NCI-H2107 (cell line): ENCODE measurements around the gene DDX1.

Experiments used
- DNase-seq: peaks from one replicate; lab custom pipeline; 2025; lab: John Stamatoyannopoulos, UW

DDX1 gene

DNA sequence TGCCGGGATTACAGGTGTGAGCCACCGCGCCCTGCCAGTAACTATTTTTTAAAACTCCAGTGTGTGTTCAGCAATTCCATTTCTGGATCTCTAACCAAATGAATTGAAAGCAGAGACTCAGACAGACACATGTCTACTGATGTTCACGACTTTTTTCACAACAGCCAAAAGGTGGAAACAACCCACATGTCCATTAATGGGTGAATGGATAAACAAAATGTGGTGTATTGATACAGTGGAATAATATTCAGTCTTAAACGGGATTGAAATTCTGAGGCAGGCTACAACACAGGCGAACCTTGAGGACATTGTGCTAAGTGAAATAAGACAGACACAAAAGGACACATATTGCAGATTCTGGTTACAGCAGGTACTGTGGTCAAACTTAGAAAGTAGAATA is 55.0 kb downstream of the DDX1 start:
- DNase-seq = no peak

DNA sequence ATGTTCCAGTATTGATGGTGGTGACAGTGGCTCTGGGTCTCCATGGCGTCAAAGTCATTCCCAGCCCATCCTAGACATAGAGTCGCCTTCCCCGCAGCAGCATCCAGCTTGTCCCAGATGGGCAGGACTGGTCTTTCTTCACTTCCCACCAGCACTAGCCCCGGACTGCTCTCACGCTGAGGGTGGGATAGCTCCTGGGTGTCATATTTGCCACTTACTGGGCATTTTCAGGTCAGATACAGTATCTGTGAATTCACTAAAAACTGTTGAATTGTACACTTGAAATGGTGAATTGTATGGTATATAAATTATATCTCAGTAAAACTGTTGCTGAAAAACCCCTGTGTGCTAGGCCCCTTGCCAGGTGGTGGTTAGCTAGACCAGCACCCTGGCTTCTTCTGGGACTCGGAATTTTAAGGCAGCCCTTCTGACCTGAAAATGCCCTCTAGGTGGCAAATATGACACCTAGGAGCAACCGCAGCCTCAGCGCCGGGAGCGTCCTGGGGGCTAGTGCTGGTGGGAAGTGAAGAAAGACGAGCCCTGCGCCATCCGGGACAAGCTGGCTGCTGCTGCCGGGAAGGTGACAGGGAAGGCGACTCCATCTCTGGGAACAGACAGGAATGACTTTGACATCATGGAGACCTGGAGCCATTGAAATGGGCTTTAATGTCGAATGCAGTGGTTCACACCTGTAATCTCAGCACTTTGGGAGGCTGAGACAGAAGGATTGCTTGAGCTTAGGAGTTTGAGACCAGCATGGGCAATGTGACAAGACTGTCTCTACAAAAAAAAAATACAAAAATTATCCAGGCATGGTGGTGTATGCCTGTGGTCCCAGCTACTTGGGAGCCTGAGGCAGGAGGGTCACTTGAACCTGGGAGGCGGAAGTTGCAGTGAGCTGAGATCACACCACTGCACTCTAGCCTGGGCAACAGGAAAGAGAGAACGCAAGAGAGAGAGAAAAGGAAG is 56.2 kb downstream of the DDX1 start:
- no peak for DNase-seq

DNA sequence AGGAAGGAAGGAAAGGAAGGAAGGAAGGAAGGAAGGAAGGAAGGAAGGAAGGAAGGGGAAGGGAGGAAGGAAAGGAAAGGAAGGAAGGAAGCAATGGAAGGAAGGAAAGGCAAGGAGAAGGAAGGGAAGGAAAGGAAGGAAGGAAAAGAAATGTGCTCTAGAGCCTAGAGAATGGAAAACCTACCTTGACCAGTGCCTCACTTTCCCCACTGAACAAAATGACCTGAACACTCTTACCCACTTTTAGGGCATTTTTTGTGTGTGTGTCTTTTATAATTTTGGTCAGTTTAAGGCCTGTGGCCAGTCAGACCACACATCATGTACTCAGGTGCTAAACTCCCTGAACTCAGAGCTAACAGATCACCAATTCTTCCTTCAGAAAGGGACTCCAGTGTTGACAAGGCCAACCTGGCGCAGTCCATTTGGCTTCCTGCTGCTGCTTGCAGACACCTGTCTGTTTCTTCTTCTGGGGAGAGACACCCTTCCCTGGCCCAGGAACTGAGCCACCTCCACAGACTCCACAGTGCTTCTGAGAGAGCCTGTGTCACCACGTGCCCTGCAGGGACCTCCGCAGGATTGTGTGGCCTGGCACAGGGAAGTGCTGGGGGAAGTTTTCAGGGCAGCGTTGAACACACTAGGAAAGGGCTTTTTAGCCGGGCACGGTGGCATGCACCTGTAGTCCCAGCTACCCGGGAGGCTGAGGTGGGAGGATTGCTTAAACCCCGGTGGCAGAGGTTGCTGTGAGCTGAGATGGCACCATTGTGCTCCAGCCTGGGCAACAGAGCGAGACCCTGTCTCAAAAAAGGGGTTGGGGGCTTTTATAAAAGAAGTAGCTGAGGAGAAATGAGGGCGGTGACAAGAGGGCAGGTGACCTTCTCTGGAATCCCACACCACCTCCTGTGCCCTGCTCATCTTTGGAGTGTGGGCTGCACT is 57.2 kb downstream of the DDX1 start:
- DNase-seq = no peak

DNA sequence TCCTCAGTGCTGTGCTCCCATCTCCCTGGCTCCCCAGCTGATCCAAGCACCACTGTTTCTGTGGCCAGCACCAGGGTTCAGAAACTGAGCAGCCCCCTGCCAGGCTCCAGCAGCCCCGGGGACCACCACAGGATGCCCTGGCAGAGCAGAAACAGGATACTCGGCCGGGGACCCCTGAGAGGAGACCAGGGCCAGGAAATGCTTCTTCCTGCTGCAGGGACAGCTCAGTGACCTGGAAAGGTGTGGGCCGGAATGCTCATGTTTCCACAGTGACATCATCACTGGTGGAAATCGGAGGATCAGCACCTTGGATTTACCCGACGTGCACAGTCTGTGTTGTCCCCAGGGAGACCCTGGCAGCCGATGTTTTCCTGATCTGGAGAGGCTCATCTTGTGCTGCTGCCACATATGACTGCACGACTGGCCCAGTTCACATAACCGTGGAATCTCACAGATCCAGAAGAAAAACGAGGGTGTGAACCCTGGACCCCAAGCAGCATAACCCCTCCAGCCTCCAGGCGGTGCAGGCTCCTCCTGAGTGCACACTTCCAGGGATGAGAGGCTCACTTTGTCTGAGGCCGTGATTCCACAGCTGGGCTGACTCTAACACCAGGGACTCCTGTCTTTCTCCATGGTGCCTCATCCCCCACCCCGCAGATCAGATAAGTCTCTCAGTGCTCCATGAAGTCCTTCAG is 58.0 kb downstream of the DDX1 start:
- DNase-seq = no peak

DNA sequence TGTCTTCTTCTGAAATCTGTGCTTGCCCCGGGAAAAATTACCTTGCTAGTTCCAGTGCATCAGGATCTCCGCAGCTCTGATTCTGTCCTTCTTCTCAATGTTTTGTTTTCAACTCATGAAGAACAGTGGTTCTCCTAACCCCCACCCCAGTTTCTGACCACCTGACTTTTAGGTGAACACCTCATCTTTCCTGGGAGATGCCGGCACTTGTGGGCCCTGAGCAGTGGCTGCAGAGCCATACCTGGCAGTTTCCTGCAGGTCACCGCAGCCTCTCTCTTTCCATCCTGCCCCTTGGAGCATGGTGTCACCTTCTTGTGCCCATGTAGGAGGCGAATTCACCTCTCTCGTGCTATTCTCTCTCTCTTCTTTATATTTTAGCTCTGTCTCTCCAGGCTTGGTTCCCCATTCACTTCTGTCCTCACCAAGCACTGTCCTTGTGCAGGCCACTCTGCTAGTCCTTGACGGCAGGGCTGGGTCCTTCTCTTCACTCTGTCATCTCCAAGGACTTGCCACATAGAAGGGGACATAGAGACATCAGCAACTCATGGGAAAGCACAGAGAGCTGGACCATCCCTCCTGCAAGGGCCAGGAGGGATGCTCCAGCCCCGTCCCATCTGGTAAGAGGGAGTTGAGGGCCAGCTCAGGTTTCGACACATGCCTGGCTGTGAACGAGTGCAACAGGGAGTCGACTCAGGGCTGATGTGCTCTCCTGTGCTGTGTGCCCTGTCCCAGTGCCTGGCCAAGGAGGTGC is 59.1 kb downstream of the DDX1 start:
- no peak for DNase-seq

DNA sequence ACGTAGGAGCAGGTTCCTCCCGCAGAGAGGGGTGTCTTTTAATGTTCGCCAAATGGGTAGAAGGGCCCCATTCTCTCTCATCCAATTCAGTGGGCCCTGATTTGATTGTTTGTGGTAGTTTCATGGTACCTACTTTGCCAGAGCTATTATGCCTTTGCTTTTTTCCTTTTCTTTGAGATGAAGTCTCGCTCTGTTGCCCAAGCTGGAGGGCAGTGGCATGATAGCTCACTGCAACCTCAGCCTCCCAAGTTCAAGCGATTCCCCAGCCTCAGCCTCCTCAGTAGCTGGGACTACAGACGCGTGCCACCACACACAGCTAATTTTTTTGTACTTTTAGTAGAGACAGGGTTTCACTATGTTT is 59.7 kb downstream of the DDX1 start:
- no peak for DNase-seq

DNA sequence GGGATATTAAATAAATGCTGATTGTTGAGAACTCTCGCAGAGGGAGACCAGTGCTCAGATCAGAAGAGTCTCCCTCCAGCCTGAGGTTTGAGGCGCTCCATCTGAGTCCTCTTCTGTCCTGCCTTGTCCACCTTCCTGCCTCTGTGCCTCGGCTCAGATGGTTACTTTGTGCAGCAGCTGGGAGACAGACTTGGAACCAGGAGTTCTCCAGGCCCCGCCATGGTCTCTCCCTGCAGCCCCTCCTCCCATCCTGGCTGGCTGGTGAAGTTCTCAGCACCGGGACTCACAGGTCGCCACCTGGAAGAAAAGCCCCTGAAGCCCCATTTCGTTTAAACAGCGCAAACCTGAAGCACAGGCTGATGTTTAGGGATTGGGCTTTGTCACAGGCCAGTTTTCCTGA is 60.6 kb downstream of the DDX1 start:
- DNase-seq = no peak

DNA sequence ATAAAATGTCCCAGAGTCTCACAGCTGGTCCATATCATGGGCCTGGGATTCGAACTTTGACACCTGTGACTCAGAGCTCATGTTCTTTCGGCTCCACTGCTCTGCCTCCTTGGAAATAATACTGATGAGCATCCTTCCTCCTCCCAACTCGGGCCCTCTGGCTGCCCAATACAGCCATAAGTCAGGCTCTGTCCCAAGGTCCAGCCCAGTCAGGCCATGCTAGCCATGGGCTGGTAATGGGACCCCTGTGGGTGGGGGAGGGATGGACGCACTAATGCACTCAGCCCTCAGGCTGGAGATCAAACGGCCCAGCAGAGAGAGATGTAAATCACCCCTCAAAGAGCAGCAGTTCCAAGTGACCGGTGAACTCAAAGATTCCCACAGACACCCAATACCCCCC is 61.1 kb downstream of the DDX1 start:
- DNase-seq = no peak

DNA sequence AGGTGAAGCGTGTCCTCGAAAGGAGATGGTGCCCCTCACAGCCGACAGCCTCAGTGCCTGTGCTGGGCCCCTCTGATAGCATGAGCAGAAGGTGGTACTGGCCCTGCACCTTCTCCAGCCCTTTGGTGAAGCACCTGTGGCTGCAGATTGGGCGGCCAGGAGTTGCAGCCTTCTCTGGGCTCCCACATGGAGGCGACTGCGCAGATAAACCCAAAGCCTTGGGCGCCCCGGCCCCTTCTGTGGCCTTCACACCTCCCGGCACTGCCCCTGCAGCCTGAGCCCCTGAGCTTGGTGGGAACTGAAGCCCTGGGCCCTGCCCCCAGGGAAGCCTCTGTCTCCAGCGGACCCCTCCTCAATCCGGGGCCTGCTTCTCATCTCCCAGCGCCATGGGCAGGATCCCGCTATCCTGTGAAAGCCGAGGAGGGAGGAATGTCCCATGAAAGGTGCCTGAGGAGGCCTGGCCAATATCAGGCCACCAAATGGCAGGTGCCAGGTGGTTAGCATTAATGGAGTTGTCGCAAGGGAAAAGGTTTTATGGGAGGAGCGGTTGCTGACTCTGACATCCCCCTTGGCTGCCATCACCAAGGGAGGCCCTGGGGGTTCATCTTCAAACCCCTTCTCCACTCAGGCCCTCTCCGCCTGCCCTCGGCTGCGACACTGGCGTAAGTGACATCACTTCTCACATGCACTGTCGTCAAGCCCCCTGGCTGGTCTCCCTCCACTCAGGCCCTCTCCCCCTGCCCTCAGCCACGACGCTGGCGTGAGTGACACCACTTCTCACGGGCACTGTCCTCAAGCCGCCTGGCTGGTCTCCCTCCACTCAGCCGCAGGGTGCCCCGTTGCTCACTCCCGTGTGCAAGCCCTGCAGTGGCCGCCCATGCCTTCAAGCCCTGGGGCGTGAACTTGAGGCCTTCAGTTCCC is 62.4 kb downstream of the DDX1 start:
- DNase-seq = no peak

DNA sequence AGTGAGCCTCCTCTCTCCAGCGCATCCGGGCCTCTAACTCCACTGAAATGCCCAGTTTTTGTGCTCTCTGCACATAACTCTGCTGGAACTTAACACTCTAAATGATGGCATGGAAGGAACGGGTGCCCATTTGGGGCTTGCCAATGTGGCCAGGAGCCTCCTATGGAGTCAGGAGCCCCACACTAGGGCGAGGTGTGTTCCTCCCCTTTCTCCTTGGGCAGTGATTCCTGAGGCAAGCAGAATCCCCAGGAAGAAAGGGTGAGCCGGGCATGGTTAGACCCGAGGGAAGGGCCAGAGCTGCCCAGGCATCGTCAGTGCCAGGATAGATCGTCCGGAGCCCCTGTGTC is 63.0 kb downstream of the DDX1 start:
- no peak for DNase-seq

DNA sequence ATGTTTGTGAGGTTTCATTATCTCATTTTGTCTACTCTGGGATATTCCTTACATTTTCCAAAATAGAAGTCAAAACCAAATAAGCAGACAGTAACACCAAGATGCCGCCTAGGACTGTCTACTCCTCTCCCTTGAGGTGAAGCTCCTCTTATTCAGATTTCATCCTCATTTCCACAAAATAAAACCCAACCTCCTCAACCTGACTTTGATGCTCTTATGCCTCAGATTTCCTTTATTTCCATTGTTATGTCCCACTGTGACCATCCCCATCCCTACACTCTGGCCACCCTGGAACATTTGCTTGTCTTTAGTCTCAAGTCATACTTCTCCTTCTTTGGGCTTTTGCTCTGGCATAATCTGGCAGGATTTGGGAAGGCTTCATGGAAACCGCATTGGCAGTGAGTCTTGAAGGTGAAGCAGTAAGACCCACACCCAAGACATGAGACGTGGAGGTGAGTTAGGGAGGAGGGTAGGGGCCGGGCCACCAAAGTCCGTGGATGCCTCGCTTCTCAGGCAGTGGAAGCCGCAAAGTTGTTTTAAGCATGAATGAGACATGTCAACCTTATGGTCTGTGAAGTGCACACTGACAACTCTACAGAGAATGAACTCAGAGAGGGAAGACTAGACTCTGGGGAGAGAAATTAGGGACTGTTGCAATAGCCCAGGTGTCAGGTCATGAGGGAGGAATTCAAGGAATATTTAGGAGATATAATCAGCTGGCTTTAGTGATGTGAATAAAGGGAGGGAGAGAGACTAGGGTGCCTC is 63.6 kb downstream of the DDX1 start:
- no peak for DNase-seq

DNA sequence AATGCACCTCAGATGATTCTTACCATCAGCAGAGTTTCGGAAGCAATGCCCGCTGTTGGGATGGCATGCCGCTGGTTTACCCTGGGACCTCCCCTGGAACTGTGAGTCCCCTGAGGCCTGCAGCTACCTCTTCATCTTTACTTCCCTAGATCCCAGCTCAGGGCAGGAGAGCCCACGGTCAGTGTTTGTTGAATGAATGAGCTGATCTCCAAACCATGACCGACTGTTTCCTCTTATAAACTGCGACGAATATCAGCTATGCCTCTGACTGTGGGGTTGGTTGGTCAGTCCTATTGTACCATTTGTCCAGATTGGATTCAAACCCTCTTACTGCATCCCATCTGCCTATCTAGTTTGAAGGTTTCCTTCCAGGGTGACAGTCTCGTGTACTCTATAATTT is 64.4 kb downstream of the DDX1 start:
- DNase-seq = no peak

DNA sequence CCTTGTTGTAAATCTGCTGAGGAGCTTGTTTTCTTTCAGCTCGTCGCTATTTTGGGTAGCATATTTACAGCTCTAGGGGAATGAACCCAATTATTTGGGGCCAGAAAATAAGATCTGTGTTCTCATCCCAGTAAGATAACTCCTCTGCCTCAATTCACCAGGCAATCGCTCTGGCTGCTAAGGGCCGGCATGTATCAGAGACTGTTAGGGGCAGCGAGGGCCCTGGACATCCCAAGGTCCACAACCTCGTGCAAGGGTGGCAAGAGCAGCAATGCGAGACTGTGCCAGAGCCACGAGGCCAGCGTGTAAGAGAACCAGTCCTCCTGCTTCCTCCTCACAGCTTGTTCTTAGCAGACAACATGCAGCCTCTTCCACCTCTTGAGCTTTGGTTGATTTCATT is 66.1 kb downstream of the DDX1 start:
- no peak for DNase-seq

DNA sequence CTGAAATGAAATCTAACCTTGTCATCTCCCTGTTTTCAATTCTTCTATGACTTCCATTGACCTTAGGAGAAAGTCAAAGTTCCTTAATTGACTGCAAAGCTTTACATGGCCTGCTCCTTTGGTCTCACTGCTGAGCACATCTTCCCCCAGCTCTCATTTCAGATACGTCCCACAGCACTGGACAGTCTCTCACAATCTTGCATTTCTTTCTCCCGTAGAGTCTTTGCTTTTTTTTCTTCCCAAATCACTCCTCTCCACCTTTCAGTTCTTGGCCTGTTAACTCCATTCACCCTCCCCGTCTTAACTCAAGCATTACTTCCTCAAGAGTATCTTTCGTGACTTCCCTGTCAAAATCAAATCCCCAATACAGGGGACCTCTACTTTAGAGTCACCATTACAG is 67.2 kb downstream of the DDX1 start:
- DNase-seq = no peak

DNA sequence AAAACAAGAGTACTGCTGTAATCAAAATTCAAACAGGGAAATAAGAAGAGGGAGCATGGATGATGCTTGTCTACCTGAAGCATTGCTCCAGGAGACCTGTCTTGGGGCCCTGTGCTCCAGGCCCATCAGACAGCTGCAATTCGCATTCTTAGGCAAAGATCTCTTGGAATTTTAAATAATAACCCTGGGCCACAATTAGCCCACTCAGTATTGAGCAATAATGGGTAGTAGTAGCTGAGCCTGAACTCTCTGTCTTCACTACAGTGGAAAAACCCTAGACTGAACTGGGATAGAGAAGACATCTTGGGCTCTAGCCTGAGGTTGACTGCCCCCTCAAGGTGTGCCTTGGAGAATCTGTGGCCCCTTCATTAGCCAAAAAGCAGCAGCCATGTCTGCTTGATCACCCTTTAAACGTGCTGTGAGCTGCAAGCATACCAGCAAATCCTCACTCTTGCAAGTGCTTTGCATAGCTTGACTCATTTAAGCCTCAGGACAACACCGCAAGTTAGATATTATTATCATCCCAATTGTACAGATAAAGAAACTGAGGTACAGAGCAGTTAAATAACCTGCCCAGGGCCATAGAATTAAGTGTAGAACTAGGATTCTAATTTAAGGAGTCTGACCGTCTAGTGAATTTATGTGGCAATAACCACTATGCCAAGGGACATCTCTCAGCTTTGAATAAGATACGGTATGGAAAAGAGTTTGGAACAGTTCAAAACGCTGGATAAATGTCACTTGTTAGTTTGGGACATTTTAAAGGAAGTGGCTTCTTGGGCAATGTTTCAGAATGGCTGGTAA is 69.0 kb downstream of the DDX1 start:
- DNase-seq = no peak

DNA sequence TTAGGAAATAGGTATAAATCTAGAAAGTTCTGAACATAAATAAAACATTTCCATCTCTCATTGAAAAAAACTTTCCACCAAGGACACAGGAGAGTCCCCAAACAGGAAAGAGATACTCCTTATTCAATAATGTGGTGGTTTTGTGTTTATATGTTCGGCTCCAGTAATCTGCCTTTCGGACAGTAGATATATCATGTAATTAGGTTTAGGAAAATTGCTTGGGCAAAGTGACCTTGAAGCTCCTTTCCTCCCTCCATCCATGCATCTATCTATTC is 69.6 kb downstream of the DDX1 start:
- DNase-seq = no peak

DNA sequence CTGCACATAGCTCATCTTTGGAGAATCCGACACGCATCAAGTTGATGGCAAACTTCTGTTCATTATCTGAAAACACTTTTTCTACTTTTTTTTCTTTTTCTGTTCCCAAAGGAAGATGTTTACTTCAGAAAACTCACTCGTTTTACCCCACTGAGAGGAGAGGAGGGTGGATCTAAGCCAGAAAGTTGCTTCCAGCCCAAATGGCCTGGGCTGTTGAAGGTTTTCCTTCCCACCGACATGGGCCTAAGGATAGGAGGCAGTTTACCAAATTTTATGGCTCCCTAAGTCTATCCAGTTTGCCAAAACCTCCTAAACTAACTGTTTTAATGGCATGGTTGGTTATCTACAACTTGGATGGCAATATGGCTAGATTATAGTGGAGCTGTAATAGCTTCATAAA is 70.4 kb downstream of the DDX1 start:
- DNase-seq = no peak

DNA sequence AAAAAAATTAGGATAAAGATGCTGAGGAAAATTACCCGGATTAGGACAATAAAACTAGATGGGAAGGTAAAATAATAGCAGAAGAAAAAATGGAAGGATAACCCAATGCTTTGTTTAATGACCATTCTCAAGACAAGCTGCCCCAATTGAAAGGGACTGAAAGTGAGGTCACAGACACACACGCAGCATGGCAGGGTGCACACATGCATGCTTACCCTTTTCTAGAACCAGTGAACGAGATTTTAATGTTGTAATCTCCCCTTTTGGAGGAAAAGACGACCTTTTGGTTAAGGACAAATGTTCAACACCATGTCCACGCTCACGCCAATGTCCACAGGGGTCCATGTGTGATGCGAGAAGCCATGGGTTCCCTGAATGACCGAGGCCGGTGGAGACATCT is 70.9 kb downstream of the DDX1 start:
- DNase-seq = no peak

DNA sequence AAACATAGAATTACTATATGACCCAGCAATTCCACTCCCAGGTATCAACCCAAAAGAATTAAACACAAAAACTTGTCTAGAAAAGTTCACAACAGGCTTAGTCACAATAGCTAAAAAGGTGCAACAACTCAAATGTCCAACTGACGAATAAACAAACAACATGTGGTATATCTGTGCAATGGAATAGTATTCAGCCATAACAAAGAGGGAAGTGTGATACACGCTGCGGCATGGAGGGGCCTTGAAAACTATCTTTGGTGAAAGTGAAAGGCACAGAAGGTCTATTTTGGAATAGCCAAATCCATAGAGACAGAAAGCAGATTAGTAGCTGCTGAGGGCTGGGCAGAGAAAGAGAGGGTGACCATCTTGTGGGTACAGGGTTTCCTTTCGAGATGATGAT is 72.1 kb downstream of the DDX1 start:
- DNase-seq = no peak
